NCI-H2029 treated with DMSO at 0.1 percent for 48 hours (cell line): Measurements from ENCODE around the gene ZNF560.

Experiments
- DNase-seq: peaks from one replicate; lab custom pipeline; 2025; lab: John Stamatoyannopoulos, UW

Gene ZNF560

DNA sequence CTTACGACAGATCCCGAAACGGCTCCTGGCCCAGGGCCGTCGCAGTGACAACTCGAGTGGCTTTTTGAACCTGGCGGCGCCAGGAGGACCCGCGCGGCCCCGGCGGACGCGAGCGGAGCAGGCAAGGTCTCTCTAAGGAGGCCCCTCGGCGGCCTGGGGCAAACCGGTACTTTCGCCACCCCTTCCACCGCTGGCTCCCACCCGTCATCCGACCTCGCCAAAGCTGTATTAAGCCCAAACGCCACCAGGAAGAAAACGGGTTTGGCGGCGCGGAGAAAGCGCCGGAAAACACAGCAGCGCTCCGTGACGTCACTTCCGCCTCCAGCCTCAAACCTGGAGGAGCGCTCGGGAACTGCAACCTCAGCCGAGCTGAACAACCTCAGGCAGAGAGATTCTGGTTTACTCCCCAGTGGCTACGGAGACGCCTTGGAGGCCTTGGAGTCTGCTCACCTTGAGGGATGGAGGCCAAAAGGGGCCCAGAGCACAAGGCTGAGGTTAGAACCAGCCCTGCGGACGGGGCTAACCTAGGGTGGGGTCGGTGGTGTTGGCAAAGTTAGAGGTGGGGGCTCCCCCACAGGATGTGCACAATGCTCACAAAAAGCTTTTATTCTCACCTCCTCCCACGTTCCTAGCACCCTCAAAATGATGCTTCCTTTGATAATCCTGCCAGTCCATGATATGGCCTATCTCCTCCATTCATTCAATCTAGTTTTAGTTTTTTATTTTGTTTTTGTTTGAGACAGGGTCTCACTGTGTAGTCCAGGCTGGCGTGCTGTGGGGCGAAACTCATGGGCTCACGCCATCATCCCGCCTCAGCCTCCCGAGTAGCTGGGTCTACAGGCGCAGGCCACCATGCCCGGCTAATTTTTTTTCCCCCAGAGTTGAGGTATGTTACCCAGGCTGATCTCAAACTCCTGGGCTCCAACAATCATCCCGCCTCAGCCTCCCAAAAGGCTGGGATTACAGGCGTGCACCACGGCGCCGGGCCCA, 62.8 kb downstream of the ZNF560 start, which contains the start of gene ZNF266:
Gene ZNF266 (minus strand): TSS at position 295 of the 990 bp plus-strand sequence. CDS start 15,484 bp downstream, outside the sequence.
- peak; percentile 70 for DNase-seq

DNA sequence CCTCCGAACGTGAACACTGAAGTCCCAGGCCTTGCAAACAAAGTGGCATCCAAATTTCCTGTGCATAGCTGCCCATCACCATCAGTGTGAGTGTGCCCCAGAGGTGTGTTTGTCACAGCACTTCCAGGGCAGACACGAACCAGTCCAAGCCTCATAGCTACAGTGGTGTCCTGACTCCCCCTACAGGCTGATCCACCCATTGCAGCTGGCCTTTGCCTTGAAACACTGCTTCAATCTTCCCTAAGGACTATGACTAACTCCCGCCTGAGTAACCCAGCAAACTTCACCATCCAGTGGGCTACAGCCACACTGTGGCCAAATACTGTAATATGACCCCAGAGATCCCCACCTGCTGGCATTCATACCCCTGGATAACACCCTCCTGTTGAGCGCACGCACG, 66.9 kb downstream of the ZNF560 start:
- DNase-seq = no peak

DNA sequence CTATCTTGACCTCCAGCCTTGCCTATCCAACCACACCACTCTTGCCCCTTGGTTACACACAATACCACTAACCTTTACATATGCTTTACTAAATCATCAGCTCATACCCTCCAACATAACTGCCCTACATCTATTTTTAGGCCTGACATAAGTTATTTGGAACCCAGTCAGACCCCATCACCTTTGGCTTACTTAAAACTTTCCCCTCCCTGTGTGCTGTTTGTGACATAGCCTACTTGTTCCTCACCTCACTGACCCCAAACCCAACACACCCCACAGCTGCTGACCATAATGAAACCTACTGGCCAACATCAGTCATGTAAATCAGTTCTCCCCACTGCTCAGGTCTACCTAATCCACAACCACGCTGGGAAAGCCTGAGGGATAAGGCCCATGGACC, 68.0 kb downstream of the ZNF560 start:
- DNase-seq = no peak

DNA sequence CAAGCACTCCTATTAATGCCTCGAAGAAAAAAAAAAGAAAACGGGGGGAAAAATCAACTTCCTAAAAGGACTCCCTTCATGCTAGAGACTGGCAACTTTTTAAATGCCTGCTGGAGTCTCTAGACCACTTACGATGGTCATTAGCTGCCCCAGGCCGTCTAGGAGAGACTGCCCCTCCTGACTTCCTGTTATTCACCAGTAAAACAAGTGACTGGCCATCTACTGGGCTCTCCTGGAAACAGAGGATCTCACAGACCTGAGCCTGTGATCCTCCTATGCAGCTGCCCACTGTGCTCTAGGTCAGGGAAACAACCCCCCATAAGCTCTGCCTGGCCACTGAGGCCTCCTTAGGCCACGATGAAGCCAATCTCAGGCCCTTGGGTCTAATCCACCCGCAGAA, 70.5 kb downstream of the ZNF560 start:
- no peak for DNase-seq
